OCI-LY7 (cell line): ENCODE data around the gene ALG6.

Experiments
- EZH2phosphoT487 ChIP-seq: fragments of 200-600 bp; sonication (generic); IDR thresholded peaks from 2 replicates; pipeline ENCODE4 v1.6.1; 2018; ENCODE audit warnings: low read depth, borderline replicate concordance, mild to moderate bottlenecking, mixed run types, antibody characterized with exemption, low read length, moderate library complexity, mixed read lengths
- TF ChIP-seq, protein P1 (sequence below): fragments of 200-600 bp; sonication (generic); conservative IDR thresholded peaks from 2 replicates; pipeline ENCODE4 v1.5.1; 2014; ENCODE audit warnings: mild to moderate bottlenecking, antibody characterized with exemption, low read length, moderate library complexity, mixed read lengths

DNA sequence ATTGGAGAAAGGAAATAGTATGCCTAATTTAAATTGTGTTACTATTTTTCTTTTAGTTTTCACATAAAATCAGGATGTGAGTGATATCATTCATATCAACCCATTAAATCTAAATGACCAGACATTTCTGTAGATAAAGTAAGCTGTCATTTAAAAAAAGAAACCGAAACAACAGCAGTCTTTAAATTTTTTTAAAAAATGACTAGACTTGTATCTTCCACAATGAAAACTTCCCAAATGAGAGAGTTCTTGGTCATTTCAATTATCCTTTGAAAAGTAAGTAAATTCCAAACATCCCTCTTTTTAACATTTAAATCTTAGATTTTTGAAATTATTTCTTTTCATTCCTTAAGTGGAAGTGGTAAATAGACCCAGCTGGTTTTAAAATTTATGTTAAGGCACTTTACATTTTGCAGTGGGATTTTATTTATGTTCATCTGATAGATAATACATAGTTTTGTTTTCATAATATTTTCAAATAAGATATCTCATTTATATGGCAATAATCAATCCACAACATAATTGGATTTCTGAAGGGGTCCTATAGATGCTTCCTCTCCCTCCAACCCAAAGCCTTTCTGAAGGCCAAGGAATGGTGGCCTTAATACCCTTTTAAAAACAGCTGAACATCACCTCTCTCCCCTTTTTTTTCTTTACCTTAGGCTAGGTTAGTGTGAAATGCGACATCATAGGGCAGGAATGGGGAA is 42.0 kb upstream of the ALG6 start:
- TF ChIP-seq, protein P1, sequence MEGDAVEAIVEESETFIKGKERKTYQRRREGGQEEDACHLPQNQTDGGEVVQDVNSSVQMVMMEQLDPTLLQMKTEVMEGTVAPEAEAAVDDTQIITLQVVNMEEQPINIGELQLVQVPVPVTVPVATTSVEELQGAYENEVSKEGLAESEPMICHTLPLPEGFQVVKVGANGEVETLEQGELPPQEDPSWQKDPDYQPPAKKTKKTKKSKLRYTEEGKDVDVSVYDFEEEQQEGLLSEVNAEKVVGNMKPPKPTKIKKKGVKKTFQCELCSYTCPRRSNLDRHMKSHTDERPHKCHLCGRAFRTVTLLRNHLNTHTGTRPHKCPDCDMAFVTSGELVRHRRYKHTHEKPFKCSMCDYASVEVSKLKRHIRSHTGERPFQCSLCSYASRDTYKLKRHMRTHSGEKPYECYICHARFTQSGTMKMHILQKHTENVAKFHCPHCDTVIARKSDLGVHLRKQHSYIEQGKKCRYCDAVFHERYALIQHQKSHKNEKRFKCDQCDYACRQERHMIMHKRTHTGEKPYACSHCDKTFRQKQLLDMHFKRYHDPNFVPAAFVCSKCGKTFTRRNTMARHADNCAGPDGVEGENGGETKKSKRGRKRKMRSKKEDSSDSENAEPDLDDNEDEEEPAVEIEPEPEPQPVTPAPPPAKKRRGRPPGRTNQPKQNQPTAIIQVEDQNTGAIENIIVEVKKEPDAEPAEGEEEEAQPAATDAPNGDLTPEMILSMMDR, result no peak
- TF ChIP-seq EZH2phosphoT487, result no peak
